PC-3 (cell line): ENCODE data around the gene MYO10. TPM values are rescaled to one million over a fixed set of nuclear protein-coding genes. Genes with fewer than 3 reads are reported as not detected.

Experiments
- ATAC-seq: fragments of 200-7000 bp; cut with Tn5 transposase; 2 replicates; pipeline ENCODE4 v1.9.1; 2020; ENCODE audit warnings: mild to moderate bottlenecking, moderate library complexity
- BruUV-seq: library from RNA; stranded (reverse); fragments of 400-500 nt; replicated peaks from 2 replicates; lab custom pipeline; 2021; lab: Mats Ljungman, UMichigan
- CTCF ChIA-PET: fragments of 300-600 bp; sonication (Branson Sonifier 250); formaldehyde crosslinking; loops from one replicate; lab custom pipeline; 2022; ENCODE audit warnings: antibody characterized with exemption; lab: Charles Lee
- POLR2A ChIA-PET: fragments of 300-600 bp; sonication (Branson Sonifier 250); formaldehyde crosslinking; loops from one replicate; lab custom pipeline; 2022; ENCODE audit warnings: antibody characterized with exemption; ENCODE audit not compliant: unreplicated experiment; lab: Charles Lee
- DNase-seq: peaks from one replicate; pipeline ENCODE4 v3.0.0-alpha.2; 2015
- H2AFZ ChIP-seq: fragments of 300-600 bp; sonication (generic); 2 replicates; pipeline ENCODE4 v1.6.0; 2016; ENCODE audit warnings: antibody characterized with exemption, low read length
- H3F3A ChIP-seq: fragments of 300-600 bp; sonication (generic); one replicate; pipeline ENCODE4 v1.6.0; 2017; ENCODE audit warnings: antibody characterized with exemption, low read length, control low read depth, mild to moderate bottlenecking; ENCODE audit not compliant: unreplicated experiment
- H3K27ac ChIP-seq: fragments of 300-600 bp; sonication (generic); 2 replicates; pipeline ENCODE4 v1.5.1; 2016; ENCODE audit warnings: mild to moderate bottlenecking, low read length
- H3K27me3 ChIP-seq: fragments of 300-600 bp; sonication (generic); 2 replicates; pipeline ENCODE4 v1.6.1; 2016; ENCODE audit warnings: low read length, mixed read lengths
- H3K36me3 ChIP-seq: fragments of 300-600 bp; sonication (generic); 2 replicates; pipeline ENCODE4 v1.6.1; 2016; ENCODE audit warnings: low read depth, mixed run types, low read length, mixed read lengths
- H3K4me1 ChIP-seq: fragments of 300-600 bp; sonication (generic); 2 replicates; pipeline ENCODE4 v1.5.1; 2016; ENCODE audit warnings: low read length; ENCODE audit not compliant: insufficient read depth
- H3K4me2 ChIP-seq: fragments of 300-600 bp; sonication (generic); 2 replicates; pipeline ENCODE4 v1.6.0; 2016; ENCODE audit warnings: low read length
- H3K4me3 ChIP-seq: fragments of 300-600 bp; sonication (generic); 2 replicates; pipeline ENCODE4 v1.5.1; 2016; ENCODE audit warnings: mild to moderate bottlenecking, low read length, mixed read lengths
- H3K79me2 ChIP-seq: fragments of 300-600 bp; sonication (generic); 2 replicates; pipeline ENCODE4 v1.6.1; 2017; ENCODE audit warnings: low read length, mixed read lengths
- H3K9ac ChIP-seq: fragments of 300-600 bp; sonication (generic); 2 replicates; pipeline ENCODE4 v1.6.0; 2016; ENCODE audit warnings: mild to moderate bottlenecking, low read length
- H3K9me2 ChIP-seq: fragments of 300-600 bp; sonication (generic); replicated peaks from 2 replicates; pipeline ENCODE4 v1.6.1; 2016; ENCODE audit warnings: mixed run types, low read length, mixed read lengths
- H3K9me3 ChIP-seq: fragments of 300-600 bp; sonication (generic); 2 replicates; pipeline ENCODE4 v1.6.1; 2016; ENCODE audit warnings: low read length, mixed read lengths
- H4K20me1 ChIP-seq: fragments of 300-600 bp; sonication (generic); 2 replicates; pipeline ENCODE4 v1.6.1; 2016; ENCODE audit warnings: low read length, mixed read lengths
- EZH2 ChIP-seq: fragments of 300-600 bp; sonication (generic); IDR thresholded peaks from one replicate; pipeline ENCODE4 v1.6.1; 2017; ENCODE audit warnings: antibody characterized with exemption, mild to moderate bottlenecking, low read length; ENCODE audit not compliant: unreplicated experiment
- EZH2phosphoT487 ChIP-seq: fragments of 300-600 bp; sonication (generic); IDR thresholded peaks from 2 replicates; pipeline ENCODE4 v1.6.1; 2018; ENCODE audit warnings: mild to moderate bottlenecking, antibody characterized with exemption, low read length, borderline replicate concordance
- intact Hi-C: fragments of 100-400 bp; cut with micrococcal nuclease; formaldehyde crosslinking; loops from 2 replicates; pipeline ENCODE4 v1.9.0; 2023
- total RNA-seq: library from RNA; depleted of rRNA; stranded (reverse); fragments of >200 nt; gene quantifications from 2 replicates; pipeline ENCODE4 v1.2.3, GENCODE V29; 2014
- TF ChIP-seq, protein P1 (sequence below): fragments of 300-600 bp; sonication (generic); conservative IDR thresholded peaks from 2 replicates; pipeline ENCODE4 v1.5.1; 2017; ENCODE audit warnings: antibody characterized with exemption, low read depth, mild to moderate bottlenecking, low read length

Gene MYO10
- total RNA-seq, 1 experiment from 2014 or later = 52.3 TPM

DNA sequence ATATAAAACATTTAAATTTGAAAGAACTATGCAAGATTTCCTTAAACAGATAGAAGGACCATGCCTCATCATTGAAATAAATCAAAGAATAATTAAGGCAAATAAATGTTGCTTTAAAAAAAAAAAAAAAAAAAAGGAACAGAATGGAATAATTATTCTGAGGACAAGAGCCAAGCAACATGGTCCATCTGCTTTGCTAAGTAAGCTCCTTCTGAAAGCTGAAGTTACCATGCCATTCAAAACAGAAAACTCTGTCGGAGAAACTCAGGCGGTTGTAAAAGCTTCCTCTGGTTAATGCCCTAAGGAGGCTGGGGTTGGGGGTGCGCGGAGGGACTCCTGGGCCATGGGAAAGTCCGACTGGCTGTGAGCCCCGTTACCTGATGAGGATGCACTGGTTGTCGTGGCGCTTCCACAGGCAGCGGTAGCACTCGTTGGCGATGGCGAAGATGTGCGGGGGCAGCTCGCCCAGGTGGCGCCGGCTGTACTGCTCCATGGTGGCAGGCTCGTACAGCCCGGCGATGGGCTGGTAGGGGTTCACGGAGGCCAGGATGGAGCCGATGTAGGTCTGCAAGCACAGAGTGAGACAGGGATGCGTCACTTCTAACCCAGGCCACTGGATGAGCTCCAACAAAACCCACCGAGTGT is 141.7 kb downstream of the MYO10 start:
- intact Hi-C loops = loop anchor here (5.0 kb wide), 1 partner anchor 263 kb away; no protein-coding TSS in a partner anchor
- ChIA-PET CTCF (no interaction called here), POLR2A (interaction anchor here (0.6 kb wide), 1 partner anchor 91 kb away, joined by 10 read pairs; no protein-coding TSS in a partner anchor)
- no peaks in the 10 kb centered on the region for H4K20me1 ChIP-seq
- ATAC-seq (no peak), DNase-seq (no peak)
- H3K36me3 ChIP-seq = no peaks in the 10 kb centered on the region; the same call in 1 of the 2 replicates
- no peak overlapping the region for H3K4me2 ChIP-seq
- no peaks in the 10 kb centered on the region for H3F3A ChIP-seq
- TF ChIP-seq, protein P1, sequence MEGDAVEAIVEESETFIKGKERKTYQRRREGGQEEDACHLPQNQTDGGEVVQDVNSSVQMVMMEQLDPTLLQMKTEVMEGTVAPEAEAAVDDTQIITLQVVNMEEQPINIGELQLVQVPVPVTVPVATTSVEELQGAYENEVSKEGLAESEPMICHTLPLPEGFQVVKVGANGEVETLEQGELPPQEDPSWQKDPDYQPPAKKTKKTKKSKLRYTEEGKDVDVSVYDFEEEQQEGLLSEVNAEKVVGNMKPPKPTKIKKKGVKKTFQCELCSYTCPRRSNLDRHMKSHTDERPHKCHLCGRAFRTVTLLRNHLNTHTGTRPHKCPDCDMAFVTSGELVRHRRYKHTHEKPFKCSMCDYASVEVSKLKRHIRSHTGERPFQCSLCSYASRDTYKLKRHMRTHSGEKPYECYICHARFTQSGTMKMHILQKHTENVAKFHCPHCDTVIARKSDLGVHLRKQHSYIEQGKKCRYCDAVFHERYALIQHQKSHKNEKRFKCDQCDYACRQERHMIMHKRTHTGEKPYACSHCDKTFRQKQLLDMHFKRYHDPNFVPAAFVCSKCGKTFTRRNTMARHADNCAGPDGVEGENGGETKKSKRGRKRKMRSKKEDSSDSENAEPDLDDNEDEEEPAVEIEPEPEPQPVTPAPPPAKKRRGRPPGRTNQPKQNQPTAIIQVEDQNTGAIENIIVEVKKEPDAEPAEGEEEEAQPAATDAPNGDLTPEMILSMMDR = no peak
- TF ChIP-seq EZH2phosphoT487 = no peak
- TF ChIP-seq EZH2 = no peak
- H3K9ac ChIP-seq = no peak overlapping the region
- no peaks in the 10 kb centered on the region for H3K9me2 ChIP-seq
- no peak overlapping the region for H2AFZ ChIP-seq
- no TSS peak for BruUV-seq
- H3K27ac ChIP-seq = no peak overlapping the region
- H3K27me3 ChIP-seq = no peaks in the 10 kb centered on the region
- no peak overlapping the region for H3K4me3 ChIP-seq
- no peaks in the 10 kb centered on the region for H3K9me3 ChIP-seq
- H3K79me2 ChIP-seq = peaks cover 23% of the 10 kb centered on the region
- no peaks in the 10 kb centered on the region for H3K4me1 ChIP-seq

DNA sequence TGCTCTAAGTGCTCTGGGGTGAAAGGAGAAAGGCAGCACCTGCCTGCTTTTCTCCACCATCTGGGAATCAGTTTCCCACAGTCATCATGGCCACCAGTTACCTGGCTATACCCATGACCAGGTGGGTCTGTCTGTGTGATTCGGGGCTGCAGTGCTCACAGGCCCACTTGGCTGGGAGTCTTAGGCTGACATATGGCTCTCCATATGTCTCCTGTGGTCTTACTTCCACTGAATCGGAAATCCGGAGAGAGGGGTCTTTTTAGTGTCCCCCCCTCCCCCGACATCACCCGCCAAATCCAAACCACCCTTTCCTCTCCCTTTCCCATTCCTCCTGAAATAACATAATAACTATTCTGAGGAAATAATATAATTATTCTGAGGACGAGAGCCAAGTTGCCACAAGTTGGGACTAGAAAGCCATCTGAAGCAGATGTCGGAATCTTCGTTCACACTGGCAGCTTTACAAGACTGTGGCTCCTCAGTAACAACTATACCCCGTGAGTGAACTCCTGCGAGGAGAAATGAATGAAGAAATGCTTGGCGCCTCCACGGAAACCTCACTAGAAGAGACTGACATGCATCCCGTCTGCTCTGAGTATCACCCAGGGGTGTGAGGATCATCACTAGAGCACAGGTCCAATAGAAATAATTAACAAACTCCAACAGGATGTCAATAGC is 143.4 kb downstream of the MYO10 start:
- no peaks in the 10 kb centered on the region for H3K4me1 ChIP-seq
- H3K27me3 ChIP-seq = no peaks in the 10 kb centered on the region
- H3K36me3 ChIP-seq = no peaks in the 10 kb centered on the region; the same call in 1 of the 2 replicates
- no peak overlapping the region for H3K4me2 ChIP-seq
- no peak overlapping the region for H3K9ac ChIP-seq
- TF ChIP-seq EZH2phosphoT487 (no peak), EZH2 (no peak)
- TF ChIP-seq, protein P1 = no peak
- ChIA-PET POLR2A (no interaction called here), CTCF (interaction anchor here (1.9 kb wide), 1 partner anchor 398 kb away, joined by 14 read pairs; no protein-coding TSS in a partner anchor)
- H3K4me3 ChIP-seq = no peak overlapping the region
- DNase-seq (no peak), ATAC-seq (no peak)
- no peaks in the 10 kb centered on the region for H3K9me3 ChIP-seq
- no peaks in the 10 kb centered on the region for H4K20me1 ChIP-seq
- H3K79me2 ChIP-seq = peaks cover 9% of the 10 kb centered on the region; the same call in 1 of the 2 replicates
- no peaks in the 10 kb centered on the region for H3F3A ChIP-seq
- no TSS peak for BruUV-seq
- H3K27ac ChIP-seq = no peak overlapping the region
- no peak overlapping the region for H2AFZ ChIP-seq
- H3K9me2 ChIP-seq = no peaks in the 10 kb centered on the region
- intact Hi-C loops = loop anchor here (5.0 kb wide), 1 partner anchor 265 kb away; no protein-coding TSS in a partner anchor
